Activated T-cell treated with anti-CD3 and anti-CD28 coated beads, Interleukin-2, amount 50 U/mL, for 48 hours (primary cell): ENCODE measurements around the gene CMTM2.
"Not testable (repeated sequence)": the region's sequence is repeated elsewhere in the genome, so short reads cannot be mapped to it uniquely, and the experiment has no call there.

Experiments used
- DNase-seq, 2 experiments: peaks; one replicate each; pipeline ENCODE4 v3.0.0-alpha.2; 2020

CMTM2 gene

GRCh38 chr16:66587881-66588600, 8.8 kb downstream of the CMTM2 start:
- no peak for DNase-seq

DNA sequence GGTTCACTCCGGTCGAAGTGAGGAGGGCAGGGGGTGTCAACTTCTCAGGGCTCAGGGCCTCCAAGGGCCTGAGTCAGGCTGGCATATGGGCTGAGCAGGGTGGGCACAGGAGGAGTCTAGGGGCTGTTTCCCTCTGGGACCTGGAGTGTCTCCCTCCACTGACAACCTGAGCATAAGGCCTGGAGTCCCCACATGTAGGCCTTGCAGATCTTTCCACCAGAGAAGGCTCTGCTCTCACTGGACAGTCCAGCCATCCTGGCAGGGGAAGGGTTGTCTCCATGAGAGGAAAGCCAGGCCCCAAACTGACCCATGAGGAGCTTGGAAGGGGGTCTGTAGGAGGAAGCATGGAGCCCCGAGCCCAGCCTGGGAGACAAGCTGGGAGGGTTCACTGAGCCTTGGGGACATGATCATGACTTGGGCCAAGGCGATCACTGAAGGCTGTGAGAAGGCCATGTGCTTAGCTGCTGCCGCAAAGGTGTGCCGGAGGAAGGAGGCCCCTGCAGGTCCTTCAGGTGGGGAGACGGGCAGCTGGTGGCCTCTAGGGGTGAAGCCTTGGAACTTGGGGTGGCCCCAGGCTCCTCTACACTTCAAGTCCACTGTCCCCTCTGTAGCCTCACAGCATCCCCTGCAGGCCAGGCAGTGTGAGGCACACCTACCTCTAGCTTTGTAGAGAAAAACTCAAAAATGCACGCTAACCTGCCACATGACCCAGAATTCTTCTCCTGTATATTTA, 9.9 kb downstream of the CMTM2 start:
- DNase-seq, result peak; percentile 64 to 75

GRCh38 chr16:66590322-66590721, 11.1 kb downstream of the CMTM2 start:
- DNase-seq, result no peak

DNA sequence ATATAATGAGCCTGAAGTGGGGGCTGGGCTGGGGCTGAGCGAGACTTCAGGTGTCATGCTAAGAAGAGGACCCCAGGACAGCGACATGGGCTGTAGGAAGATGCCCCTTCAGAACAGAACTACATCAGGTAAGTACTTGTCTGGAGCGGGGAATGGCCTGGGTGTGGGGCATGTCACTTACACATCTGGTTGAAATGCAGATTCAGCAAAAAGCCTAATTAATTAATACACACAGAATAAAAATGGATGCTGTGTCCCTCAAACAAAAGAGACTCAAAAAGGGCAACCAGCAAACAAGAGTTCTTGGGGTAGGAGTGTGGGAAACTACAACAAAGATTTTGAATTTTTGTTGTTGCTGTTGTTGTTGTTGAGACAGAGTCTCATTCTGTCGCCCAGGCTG, 11.8 kb downstream of the CMTM2 start:
- DNase-seq, result no peak

- no peak for DNase-seq
These were observed 13.0 kb downstream of the CMTM2 start for GRCh38 chr16:66592241-66592640.

DNA sequence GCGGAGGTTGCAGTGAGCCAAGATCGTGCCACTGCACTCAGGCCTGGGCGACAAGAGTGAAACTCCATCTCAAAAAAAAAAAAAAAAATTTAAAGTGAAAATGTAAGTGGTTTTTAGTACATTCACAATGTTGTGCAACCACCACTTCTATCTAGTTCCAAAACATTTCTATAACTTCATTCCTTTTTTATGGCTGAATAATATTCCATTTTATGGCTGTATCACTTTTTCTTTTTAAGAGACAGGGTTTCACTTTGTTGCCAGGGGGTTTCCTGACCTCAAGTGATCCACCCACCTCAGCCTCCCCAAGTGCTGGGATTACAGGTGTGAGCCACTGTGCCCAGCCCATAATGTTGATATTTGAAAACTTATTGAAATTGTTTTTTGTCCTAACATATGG, 13.6 kb downstream of the CMTM2 start:
- no peak for DNase-seq

GRCh38 chr16:66594739-66595138, 15.5 kb downstream of the CMTM2 start:
- DNase-seq, result no peak

- DNase-seq, result not testable (repeated sequence)
These were observed 17.3 kb downstream of the CMTM2 start for GRCh38 chr16:66596559-66596958.

GRCh38 chr16:66596986-66597848, 18.0 kb downstream of the CMTM2 start:
- no peak for DNase-seq

- no peak for DNase-seq
These were observed 18.8 kb downstream of the CMTM2 start for GRCh38 chr16:66598111-66598510.

- DNase-seq, result no peak
These were observed 20.5 kb downstream of the CMTM2 start for GRCh38 chr16:66599726-66600125.

DNA sequence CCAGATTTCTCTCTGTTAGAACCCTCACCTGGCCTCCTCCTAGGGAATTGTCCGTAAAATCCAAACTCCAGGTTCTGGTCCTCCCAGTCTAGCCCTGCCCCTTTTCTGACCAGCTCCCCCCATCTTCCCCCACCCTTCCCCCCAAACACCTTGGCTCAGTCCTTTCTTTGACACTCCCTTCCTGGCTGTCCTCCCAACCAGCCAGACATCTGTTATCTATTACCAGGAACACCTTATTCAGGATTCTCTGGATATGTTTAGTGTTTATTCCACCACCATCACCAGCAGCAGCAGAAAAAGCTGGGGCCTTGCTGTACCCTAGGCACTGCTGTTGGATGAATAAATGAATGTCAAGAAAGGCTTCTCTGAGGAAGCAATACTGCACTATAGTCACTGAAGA, 21.2 kb downstream of the CMTM2 start:
- no peak for DNase-seq

DNA sequence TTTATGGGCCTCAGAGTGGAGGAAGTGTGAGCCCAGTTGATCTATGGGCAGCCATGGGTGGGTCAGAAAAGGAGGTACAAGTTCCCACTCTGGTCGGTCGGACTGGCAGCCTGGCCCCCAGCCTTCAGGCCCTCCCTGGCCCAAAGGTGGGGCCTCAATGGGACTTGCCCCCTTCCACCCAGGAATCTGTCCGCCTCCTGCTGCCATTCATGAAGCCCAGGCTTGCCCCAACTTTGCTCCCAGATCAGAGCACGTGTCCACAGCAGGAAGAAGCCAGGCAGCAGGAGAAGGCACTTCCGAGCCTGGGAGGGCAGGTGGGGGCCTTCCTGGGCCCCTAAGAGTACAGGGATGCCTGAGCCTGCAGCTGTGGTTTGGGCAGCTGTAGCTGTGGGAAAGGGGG, 22.2 kb downstream of the CMTM2 start:
- DNase-seq, result no peak

GRCh38 chr16:66603537-66604375, 24.5 kb downstream of the CMTM2 start:
- peak; percentile 75 to 79 for DNase-seq

- DNase-seq, result peak; percentile 89 to 90
These were observed 25.3 kb downstream of the CMTM2 start, which contains the start of gene CMTM3 for GRCh38 chr16:66604376-66605176. CMTM3 (plus strand) TSS chr16:66604704; CDS start chr16:66604806, 102 bp downstream.

- peak; percentile 52 to 65 for DNase-seq
These were observed 26.1 kb downstream of the CMTM2 start for GRCh38 chr16:66605177-66605978.

DNA sequence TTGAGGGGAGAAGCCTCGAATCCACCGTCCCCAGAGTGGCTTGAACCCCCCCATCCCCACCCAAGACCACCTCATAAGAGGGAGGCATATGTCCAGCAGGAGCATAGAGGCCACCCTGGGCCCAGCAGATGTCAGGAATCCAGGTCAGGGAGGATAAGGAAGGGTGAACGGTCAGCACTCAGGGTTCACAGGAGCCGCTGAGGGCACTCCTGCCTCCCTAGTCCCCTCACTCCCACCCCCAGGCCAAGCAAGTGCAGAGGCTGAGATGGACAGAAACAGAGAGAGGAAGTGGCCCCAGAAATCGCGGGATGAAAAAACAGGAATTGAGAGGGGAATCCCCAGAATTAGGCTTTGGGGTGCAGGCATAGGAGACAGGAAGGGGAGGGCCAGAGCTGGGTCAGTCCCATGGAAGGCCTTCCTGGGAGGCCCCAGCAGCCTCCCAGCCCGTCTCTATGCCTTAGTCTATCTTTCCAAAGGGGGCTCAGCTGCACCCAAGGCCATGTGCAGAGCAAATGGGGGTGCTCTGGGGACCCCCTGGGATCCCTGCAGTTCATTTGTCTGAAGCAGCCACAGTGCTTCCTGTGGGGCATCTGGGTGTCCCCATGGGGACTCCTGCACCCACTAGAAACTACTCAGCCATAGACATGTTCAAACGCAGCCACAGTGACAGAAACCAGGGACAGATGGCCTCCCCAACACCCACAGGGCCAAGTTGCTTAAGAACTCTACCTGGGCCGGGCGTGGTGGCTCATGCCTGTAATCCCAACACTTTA, 26.9 kb downstream of the CMTM2 start:
- DNase-seq, result no peak

- peak; percentile 91 to 92 for DNase-seq
These were observed 29.2 kb downstream of the CMTM2 start for GRCh38 chr16:66608241-66609138.

- no peak for DNase-seq
These were observed 29.9 kb downstream of the CMTM2 start for GRCh38 chr16:66609139-66609510.
